Cardiac muscle cell (in vitro differentiated cells and primary cell): ENCODE results near the gene GLT8D1. TPM values are rescaled to one million over a fixed set of nuclear protein-coding genes. Genes with fewer than 3 reads are reported as not detected.
"Not testable (repeated sequence)": the region's sequence is repeated elsewhere in the genome, so short reads cannot be mapped to it uniquely, and the experiment has no call there.

Experiments
- DNase-seq, 2 donors: peaks; one replicate each; pipeline versions ENCODE4 v3.0.0 to v3.0.0-alpha.2; 2010 to 2017; ENCODE audit warnings: low read depth in 1 of 2, low spot score in 1 of 2
- H3K27ac ChIP-seq: fragments of 200-600 bp; sonication (generic); 2 replicates; pipeline ENCODE4 v1.5.1; 2016
- H3K27me3 ChIP-seq: fragments of 200-600 bp; sonication (generic); 2 replicates; pipeline ENCODE4 v1.6.0; 2016; ENCODE audit warnings: control low read depth
- H3K36me3 ChIP-seq: fragments of 200-600 bp; sonication (generic); 2 replicates; pipeline ENCODE4 v1.5.1; 2016; ENCODE audit warnings: control low read depth
- H3K4me1 ChIP-seq: fragments of 200-600 bp; sonication (generic); 2 replicates; pipeline ENCODE4 v1.8.1; 2017; ENCODE audit warnings: low read depth, mild to moderate bottlenecking, mixed run types
- H3K4me3 ChIP-seq: fragments of 200-600 bp; sonication (generic); 2 replicates; pipeline ENCODE4 v1.5.1; 2016; ENCODE audit warnings: mild to moderate bottlenecking
- H3K9me3 ChIP-seq: fragments of 200-600 bp; sonication (generic); 2 replicates; pipeline ENCODE4 v1.5.1; 2017; ENCODE audit warnings: low read depth, mild to moderate bottlenecking, control low read depth
- CTCF ChIP-seq: IDR thresholded peaks from 2 replicates; pipeline ENCODE4 v1.5.1; 2012; ENCODE audit warnings: low read depth, mild to moderate bottlenecking, low read length
- polyA plus RNA-seq: library from polyadenylated mRNA; unstranded; fragments of >200 nt; fragmentation: Nextera tagmentation; extraction: Ambion mirVana; gene quantifications from 2 replicates; pipeline ENCODE4 v1.2.1, GENCODE V29; 2016
- total RNA-seq: library from RNA; depleted of rRNA; stranded (reverse); fragments of >200 nt; gene quantifications from 2 replicates; pipeline ENCODE4 v1.2.3, GENCODE V29; 2016

GLT8D1 gene
- total and polyA plus RNA-seq, 2 experiments from 2014 or later, result 74.2 to 85.0 TPM

DNA sequence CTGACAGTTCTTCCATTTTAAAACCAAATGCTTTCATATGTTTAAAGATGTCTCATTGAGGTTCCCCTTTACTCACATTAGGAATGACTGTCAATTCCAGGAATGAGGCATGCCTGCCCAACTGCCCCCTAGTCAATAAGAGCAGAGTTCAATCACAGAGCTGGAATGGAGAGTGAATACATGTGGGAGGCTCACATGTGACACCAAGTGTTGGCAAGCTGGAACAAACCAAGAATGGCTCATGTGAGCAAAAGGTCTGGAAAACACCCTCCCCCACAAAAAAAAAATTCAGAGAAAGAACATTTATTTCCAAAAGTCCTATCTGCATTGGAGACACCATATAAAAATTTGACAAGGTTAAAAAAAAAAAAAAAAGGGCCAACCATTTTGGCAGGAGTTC lies 23.6 kb downstream of the GLT8D1 start:
- peak overlapping the region; percentile 45 for H3K27ac ChIP-seq

GRCh38 chr3:52681596-52681995 lies 24.0 kb downstream of the GLT8D1 start:
- no peak for DNase-seq
- peaks cover 39% of the 10 kb centered on the region for H3K36me3 ChIP-seq
- peaks cover 20% of the 10 kb centered on the region for H3K4me1 ChIP-seq
- H3K27ac ChIP-seq, result peak overlapping the region; percentile 45
- H3K9me3 ChIP-seq, result no peaks in the 10 kb centered on the region
- H3K27me3 ChIP-seq, result no peaks in the 10 kb centered on the region
- H3K4me3 ChIP-seq, result no peak overlapping the region
- no peak for TF ChIP-seq CTCF

More for the DNA sequence above, 23.6 kb downstream of the GLT8D1 start:
- Histone ChIP-seq H3K36me3 (peaks cover 35% of the 10 kb centered on the region), H3K9me3 (no peaks in the 10 kb centered on the region), H3K27me3 (no peaks in the 10 kb centered on the region), H3K4me3 (no peak overlapping the region), H3K4me1 (peaks cover 22% of the 10 kb centered on the region)
- TF ChIP-seq CTCF, result peak; percentile 25
- peak; percentile 27 to 84 for DNase-seq

DNA sequence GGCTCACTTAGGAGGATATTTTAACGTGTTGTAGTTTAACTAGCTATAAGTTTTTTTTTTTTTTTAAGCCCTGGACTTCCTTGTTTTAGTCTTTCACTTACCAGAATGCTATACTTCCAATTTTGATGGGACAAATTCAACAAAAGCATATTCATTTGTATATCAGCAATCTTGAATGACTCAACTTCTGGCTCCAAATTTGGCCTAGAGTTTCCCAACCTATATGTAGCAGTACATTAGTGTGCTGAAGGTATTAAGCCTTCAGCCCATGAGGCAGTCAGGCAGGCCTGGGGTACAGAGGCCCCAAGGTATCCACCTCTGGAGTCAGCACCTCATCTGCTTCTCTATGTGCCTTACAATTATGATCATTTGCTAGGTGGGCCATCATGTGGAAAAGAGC lies 25.8 kb downstream of the GLT8D1 start:
- DNase-seq, result peak in 1 of 2 donors; percentile 66

DNA sequence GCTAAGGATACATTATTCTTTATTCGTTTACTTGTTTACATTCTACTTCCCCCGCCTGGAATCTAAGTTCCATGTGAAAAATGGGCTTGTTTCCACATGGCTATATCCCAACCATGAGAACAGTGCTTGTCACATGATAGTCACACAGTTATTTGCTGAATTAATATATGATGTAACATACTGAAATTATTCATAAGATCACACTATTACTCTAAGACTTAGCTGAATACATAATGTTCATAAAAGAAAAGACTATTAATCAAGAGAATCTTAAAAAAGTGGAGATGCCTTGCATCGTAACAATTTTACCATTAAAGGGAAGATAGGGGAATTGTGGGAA lies 26.4 kb downstream of the GLT8D1 start:
- H3K4me3 ChIP-seq, result no peak overlapping the region
- H3K9me3 ChIP-seq, result no peaks in the 10 kb centered on the region
- DNase-seq, result peak in 1 of 2 donors; percentile 53
- peaks cover 47% of the 10 kb centered on the region for H3K36me3 ChIP-seq
- no peaks in the 10 kb centered on the region for H3K27me3 ChIP-seq
- H3K4me1 ChIP-seq, result peaks cover 12% of the 10 kb centered on the region
- H3K27ac ChIP-seq, result no peak overlapping the region
- no peak for TF ChIP-seq CTCF

More for the DNA sequence above, 25.8 kb downstream of the GLT8D1 start:
- H3K27me3 ChIP-seq, result no peaks in the 10 kb centered on the region
- H3K4me3 ChIP-seq, result no peak overlapping the region
- H3K27ac ChIP-seq, result no peak overlapping the region
- no peaks in the 10 kb centered on the region for H3K9me3 ChIP-seq
- H3K4me1 ChIP-seq, result peaks cover 18% of the 10 kb centered on the region
- peaks cover 45% of the 10 kb centered on the region for H3K36me3 ChIP-seq
- TF ChIP-seq CTCF, result no peak

DNA sequence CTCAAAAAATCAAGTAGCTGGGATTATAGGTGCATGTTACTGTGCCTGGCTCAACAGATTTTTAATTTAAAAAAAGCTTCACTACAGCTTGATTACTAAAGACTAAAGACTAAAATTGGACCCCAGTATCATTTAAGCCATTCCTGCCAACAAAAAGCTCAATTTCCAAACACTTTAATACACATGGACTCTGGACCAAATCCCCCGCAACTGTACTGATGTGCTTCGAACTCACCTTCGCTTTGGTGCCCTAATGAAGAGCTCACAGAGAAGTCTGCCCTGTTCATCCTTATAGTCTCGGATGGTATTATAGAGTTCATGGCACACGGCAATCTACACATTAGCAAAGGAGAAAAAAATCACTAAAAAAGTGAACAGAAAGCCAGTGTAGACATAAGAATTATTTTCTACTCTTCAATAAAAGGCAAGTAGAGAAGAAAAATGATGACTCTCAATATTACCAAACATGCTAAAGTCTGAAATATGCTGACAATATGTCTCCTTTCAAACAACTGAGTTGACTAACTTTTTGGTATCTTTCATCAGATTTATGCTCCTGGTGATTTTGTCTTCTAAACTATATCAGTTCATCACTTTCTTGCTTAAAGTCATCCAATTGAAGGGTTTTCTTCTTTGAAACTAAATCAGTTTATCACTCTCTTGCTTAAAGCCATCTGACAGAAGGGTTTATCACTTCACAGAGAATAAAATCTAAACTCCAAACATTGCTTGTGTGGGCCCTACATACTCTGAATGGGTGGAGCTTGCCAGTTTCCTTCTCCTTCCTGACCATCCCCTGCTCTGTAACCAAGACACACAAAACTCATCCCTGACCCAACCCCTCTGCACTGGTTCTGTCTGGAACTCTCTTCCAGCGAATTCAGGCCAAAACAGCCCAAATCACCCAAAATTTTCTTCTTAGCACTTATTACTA lies 27.1 kb downstream of the GLT8D1 start:
- Histone ChIP-seq H3K36me3 (peaks cover 47% of the 10 kb centered on the region), H3K4me3 (no peak overlapping the region), H3K27ac (no peak overlapping the region), H3K27me3 (no peaks in the 10 kb centered on the region), H3K9me3 (no peaks in the 10 kb centered on the region), H3K4me1 (peaks cover 10% of the 10 kb centered on the region)
- no peak for DNase-seq
- TF ChIP-seq CTCF, result no peak

GRCh38 chr3:52676201-52676600 lies 29.4 kb downstream of the GLT8D1 start:
- peak in 1 of 2 donors; percentile 28 for DNase-seq
- not testable (repeated sequence) for H3K9me3 ChIP-seq, H3K27ac ChIP-seq, H3K4me3 ChIP-seq, H3K4me1 ChIP-seq, H3K27me3 ChIP-seq
- peaks cover 61% of the 10 kb centered on the region for H3K36me3 ChIP-seq
